HFF-Myc (cell line): Measurements from ENCODE around the gene FTHL17.

ENCODE experiments used
- DNase-seq: peaks from one replicate; pipeline ENCODE4 v3.0.0-alpha.2; 2011; ENCODE audit warnings: low read depth; ENCODE audit errors: extremely low read depth
- H3K4me3 ChIP-seq: replicated peaks from 2 replicates; pipeline ENCODE4 v1.5.1; 2011; ENCODE audit warnings: low read depth, mild to moderate bottlenecking, control low read depth, low read length
- CTCF ChIP-seq: IDR thresholded peaks from 2 replicates; pipeline ENCODE4 v1.5.1; 2012; ENCODE audit warnings: mild to moderate bottlenecking, low read depth, low read length, control low read depth; ENCODE audit errors: missing control alignments

Gene FTHL17

GRCh38 chrX:31057291-31057690 is 14.6 kb downstream of the FTHL17 start:
- H3K4me3 ChIP-seq: no peak overlapping the region
- no peak for TF ChIP-seq CTCF
- DNase-seq: no peak

- no peak for DNase-seq
- H3K4me3 ChIP-seq: no peak overlapping the region
- TF ChIP-seq CTCF: no peak
These were observed 18.2 kb downstream of the FTHL17 start for GRCh38 chrX:31053621-31054020.

GRCh38 chrX:31039327-31039711 is 32.5 kb downstream of the FTHL17 start:
- no peak overlapping the region for H3K4me3 ChIP-seq
- TF ChIP-seq CTCF: no peak
- DNase-seq: no peak

- DNase-seq: peak; percentile 4
- TF ChIP-seq CTCF: peak; percentile 51
- no peak overlapping the region for H3K4me3 ChIP-seq
These were observed 33.1 kb downstream of the FTHL17 start for GRCh38 chrX:31038575-31039326.

- no peak overlapping the region for H3K4me3 ChIP-seq
- peak; percentile 61 for TF ChIP-seq CTCF
- peak; percentile 29 for DNase-seq
These were observed 34.9 kb downstream of the FTHL17 start for GRCh38 chrX:31036895-31037294.

- no peak for TF ChIP-seq CTCF
- no peak overlapping the region for H3K4me3 ChIP-seq
- no peak for DNase-seq
These were observed 44.5 kb downstream of the FTHL17 start for GRCh38 chrX:31027351-31027750.

GRCh38 chrX:31024866-31025265 is 47.0 kb downstream of the FTHL17 start:
- no peak overlapping the region for H3K4me3 ChIP-seq
- no peak for TF ChIP-seq CTCF
- DNase-seq: no peak
